Measurements from ENCODE around the gene PLXND1.
A peak's percentile ranks its signal among the peaks of the same experiment; 100 is the strongest.
"Not testable (repeated sequence)": the region's sequence is repeated elsewhere in the genome, so short reads cannot be mapped to it uniquely, and the experiment has no call there.

The PLXND1 gene

DNA sequence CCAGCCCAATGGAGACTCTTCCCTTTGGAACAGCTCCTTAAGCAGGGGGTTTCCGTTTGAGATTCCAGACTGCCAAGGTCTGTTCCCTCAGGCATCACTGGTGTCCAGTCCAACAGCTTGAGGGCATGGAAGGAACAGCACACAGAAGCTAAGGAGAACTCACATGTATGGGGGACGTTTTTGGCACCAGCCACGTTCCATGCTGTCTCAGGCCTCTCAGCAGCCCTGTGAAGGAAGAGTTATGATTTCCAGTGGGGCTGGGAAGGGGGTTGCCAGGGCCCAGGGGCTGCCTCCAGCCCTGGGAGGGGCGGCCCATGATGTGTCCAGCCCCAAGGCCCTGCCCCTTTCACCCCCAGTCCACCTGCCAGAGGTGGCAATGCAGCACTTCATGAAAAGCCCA lies 85.5 kb downstream of the PLXND1 start:
- no peak for DNase-seq

DNA sequence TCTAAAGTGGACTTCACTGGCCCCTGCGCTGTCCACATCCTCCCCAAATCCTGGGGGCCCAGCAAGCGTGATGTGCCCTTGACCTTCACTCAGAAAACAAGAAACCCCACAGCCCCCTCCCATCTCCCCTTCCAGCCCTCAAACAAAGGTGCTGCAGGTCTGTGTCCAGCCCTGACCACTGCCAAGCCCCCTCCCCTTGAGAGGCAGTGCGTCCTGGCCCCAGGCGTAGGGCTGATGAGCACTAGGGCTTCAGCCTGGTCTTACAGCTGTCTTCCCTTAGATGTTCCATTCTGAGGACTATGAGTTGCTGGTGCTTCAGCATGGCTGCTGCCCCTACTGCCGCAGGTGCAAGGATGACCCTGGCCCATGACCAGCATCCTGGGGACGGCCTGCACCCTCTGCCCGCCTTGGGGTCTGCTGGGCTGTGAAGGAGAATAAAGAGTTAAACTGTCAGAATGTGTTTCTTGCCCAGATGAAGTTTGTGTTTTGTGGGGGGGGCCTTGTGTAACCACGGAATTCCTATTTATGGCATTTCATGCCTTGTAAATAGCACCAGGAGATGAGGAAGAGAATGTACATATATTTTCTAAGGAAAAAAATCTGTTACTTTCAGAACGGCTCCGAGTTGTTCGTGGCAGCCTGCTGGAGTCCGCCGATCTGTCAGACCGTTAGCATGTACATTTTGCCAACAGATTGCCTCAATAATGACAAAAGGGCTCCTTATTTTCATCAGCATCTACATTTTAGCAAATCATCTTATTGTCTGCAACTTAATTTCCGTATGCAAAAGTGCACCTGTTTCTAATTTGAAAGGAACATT lies 86.4 kb downstream of the PLXND1 start:
- no peak for DNase-seq

DNA sequence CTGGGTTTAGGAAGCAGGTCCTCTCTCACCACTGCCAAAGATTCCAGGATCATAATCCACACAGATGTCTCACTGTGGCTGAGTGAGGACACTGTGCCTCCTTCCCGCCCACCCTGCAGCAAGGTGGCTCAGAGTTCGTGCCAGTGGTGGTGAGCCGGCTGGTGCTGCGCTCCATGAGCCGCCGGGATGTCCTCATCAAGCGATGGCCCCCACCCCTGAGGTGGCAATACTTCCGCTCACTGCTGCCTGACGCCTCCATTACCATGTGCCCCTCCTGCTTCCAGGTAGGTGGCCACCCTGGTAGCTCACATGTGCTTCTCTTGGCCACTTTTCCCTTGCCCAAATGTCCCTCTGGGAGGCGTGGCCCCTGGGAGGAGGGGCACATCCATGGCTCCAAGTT lies 87.0 kb downstream of the PLXND1 start:
- no peak for DNase-seq

DNA sequence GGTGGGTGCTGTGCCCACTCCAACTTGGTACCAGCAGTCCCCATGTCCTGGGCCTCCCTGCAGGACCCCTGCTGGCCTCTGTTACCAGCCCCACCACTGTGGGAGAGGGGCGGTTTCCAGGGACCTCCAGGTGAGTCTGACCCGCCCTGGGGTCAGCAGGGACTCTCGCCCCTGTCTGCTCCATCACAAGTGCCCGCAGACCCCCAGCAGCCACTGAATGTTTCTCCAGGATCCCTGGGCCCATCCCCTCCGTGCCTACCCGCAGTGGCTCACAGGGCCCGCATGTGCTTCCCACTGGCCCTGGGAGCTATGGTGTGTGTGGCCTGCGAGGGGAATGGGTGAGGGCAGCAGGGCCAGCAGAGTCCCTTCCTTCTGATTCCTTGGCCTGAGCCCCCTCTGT lies 87.9 kb downstream of the PLXND1 start:
- no peak for DNase-seq

DNA sequence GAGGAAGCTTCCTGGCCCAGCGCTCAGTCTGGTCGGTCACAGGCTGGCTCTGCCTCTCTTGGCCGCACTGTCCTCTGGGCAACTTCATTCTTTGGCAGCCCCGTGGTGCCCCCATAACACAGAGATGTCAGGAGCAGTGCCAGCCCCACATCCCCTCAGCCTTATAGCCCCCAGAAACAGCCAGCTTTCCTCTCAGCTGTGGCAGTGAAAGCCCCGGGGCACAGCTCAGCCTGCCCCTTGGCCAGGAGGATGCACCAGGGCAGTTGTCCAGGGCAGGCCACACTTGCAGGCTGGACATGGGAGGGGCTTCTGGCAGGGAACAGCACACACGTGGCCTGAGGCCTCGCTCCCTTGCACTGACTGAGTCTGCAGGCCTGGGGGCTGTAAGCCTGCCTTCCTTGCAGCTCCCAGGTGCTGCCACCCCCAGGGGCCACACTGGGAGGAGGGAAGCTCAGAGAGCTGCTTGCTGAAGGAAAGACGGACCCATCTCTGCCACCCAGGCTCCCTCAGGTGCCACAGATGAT lies 88.4 kb downstream of the PLXND1 start:
- DNase-seq = no peak

DNA sequence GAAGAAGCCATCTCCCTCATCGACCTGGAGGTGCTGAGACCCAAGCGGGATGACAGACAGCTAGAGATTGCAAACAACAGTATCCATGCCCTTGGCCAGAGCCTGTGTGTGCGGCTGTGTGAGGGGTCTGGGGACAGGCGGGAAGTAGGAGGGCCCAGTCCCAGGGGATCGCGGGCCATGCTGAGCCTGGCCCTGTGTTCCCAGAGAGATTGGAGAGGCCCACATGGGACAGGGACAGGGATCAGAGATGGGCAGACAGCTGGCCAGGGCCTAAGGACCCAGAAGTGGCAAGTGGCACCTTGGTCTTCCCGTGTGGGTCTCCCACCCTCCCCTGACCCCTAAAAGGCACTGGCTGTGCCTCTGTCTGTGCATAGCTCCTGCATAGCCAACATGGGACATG lies 89.0 kb downstream of the PLXND1 start:
- no peak for DNase-seq

DNA sequence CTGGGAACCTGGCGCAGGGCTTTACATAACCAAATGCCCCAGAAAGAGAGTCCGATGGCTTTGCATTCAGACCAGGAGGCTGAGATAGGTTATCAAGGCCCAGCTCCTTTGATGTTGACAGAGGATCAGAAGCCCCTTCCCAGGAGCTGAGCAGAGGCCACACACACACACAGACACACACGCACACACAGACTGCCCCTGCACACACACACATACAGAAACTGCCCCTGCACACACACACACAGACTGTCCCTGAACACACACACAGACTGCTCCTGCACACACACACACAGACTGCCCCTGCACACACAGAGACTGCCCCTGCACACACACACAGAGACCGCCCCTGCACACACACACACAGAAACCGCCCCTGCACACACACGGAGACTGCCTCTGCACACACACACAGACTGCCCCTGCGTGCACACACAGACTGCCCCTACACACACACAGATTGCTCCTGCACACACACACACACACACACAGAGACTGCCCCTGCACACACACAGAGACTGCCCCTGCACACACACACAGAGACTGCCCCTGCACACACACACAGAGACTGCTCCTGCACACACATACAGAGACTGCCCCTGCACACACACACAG lies 90.5 kb downstream of the PLXND1 start:
- not testable (repeated sequence) for DNase-seq

DNA sequence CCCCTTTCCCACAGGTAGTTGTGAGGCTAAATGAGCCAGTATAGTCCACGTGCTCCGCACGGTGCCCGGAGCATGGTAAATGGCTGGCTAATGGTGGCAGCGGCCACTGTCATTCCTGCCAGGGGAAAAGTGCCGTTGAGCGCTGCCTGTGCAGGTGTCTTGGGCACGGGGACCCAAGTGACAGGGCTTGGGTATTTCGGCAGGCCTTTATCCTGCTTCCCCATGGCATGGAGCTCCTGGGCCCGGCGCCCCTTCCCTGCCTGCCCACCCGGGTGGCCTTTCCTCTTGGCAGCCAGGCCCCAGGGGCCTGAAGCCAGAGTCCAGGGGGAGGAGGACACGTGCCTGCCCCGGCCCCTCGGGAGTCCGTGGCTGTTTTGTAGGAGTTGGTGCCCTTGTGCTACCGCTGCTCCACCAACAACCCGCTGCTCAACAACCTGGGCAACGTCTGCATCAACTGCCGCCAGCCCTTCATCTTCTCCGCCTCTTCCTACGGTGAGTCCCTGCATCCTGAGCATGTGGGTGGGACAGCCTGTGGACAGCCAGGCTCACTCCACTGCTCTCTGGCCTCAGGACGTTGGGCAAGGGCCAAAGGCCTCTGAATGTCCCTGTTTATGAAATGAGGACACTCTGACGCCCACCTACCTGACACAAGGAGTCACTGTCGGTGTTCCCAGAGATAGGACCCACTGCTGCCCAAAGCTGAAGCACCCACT lies 91.2 kb downstream of the PLXND1 start:
- DNase-seq = not testable (repeated sequence)

DNA sequence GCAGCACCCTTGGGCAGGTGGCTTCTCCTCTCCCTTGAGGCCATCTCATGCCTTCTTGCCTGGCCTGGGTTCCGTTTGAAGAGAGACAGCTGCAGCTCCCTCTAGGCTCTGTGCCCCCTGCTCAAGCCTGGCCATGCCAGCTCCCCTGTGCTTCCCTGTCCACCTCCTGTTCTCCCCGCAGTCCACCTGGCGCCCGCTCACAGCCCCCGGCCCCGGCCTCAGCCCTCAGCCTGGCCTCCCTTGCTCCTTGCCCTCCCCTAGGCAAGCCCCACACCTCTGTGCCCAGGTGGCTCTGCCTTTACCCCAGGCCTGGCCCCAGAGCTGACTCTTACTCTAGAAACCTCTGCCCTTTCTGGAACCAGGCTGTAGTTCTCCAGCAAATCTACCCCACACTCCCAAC lies 91.9 kb downstream of the PLXND1 start:
- DNase-seq = no peak

DNA sequence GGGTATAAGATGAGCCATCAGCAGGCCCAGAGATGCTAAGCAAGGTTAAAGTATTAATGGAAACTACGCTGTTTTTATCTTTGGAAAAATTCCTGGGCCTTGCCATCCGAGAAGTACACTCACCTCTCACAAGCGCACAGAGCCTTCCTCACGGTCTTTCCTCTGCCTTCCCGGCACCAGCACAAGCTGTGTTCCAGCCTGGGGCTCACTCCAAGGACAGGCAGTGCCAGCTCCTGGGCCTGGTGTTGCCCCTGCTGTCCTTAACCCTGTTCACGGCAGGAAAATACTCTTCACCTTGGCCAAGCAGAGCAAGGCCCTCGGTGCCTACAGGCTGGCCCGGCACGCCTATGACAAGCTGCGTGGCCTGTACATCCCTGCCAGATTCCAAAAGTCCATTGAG lies 92.4 kb downstream of the PLXND1 start:
- DNase-seq = no peak

DNA sequence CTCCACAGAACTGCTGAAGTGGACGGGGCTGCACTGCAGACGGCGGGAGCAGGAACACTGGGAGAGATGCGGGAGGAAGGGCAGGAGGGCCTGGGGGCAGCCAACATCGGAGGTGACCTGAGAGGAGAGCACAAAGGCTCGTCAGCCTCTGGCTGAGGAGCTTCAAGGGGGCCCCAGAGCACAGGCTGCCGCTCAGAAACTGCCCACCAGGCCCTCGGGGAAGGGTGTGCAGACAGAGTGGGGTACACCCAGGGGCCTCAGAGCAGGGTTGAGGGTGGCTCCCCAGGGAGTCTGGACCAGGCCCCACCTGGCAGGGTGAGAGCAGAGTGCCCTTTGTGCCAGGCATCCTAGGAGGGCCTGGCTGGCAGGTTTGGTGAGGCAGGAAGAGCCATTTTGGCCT lies 92.8 kb downstream of the PLXND1 start:
- no peak for DNase-seq

DNA sequence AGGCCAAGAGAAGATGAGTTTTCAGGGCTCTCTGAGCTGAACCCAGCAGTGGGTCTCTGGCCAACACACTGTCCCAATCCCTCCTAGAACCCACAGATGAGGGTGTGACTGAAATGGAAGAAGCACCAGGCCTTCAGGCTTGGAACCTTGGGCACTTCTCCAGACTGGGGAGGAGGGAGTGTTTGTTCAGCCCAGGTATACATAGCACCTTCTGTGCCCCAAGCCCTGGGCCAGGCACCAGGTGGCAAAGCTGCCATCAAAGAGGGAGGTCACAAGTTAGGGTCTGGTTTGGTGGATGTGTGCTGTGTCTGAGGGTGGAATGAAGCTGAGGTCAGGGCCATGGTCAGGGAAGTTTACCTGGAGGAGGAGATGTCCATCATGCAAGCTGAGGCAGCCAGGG lies 93.9 kb downstream of the PLXND1 start:
- DNase-seq = no peak

DNA sequence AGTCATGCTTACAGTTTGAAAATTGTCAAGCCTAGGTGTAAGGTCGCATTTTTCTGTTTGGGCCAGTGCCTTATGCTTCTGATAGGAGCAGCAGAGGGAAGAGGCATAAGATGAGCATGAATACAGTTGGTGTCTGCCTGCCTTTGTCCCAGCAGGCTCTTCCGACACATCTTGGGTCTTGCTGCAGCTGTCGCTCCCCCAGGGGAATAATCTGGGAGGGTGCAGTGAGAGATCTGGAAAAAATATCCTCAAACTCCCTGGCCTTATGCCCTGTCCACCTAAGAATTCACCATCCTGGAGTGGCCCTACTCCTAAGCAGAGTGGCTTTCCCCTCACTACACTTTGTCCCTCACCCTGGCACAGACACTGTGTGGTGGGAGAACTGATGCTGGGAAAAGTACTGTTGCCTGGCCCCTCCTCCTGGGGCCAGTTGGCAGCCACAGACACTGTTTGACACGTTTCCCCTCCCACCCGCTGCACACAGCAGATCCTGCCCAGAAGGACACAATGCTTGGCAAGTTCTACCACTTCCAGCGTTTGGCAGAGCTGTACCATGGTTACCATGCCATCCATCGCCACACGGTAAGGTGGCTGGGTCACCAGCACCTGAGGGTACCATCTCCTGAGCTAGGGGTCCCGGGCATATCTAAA lies 99.2 kb downstream of the PLXND1 start:
- no peak for DNase-seq

DNA sequence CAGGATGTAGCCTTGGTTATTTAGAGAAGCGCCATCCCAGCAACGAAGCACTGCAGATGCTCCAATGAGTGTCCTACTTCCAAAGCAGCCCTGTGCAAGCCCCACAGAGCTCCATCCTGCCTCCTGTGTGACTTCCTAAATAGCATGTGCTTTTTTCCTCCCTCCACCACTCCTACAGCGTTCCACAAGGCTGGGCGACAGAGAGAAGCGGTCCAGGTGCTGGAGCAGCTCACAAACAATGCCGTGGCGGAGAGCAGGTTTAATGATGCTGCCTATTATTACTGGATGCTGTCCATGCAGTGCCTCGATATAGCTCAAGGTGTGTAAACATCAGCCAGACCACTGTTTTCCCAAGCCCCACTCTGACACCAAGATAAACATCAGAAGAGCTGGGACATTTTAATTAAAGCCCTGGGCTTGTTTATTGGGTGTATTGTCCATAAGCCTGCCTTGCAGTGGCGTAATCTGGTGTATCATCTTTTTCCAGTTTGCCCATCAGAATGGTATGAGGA lies 100.2 kb downstream of the PLXND1 start:
- peak; percentile 67 for DNase-seq

DNA sequence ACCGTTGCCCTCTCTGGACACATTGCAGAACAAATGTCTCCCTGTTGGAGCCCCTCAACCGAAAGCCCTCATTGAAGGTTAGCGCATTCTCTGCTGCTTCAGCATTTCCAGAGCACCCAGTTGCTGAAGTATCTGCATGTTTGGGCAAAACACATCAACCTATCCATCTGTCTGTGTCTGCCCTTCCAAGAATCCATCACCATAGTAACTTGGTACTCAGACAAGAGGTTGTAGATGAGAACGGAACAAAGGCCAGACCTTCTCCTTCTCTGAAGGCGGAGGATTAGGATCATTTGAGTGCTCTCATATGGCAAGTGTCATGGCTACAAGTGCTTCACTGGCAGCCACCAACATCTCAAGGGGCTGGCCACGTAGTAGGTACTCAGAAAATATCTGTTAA lies 101.1 kb downstream of the PLXND1 start:
- DNase-seq = peak; percentile 39

All from NCI-H2029 (cell line).